Neural crest cell (in vitro differentiated cells): ENCODE data around the gene SND1. TPM values are rescaled to one million over a fixed set of nuclear protein-coding genes. Genes with fewer than 3 reads are reported as not detected.

Source experiments
- DNase-seq: peaks from one replicate; pipeline ENCODE4 v3.0.0; 2021; ENCODE audit warnings: low read depth, mixed read lengths, low spot score
- H3K27ac Mint-ChIP-seq: one replicate; pipeline ENCODE4 v1.8.0; 2021; ENCODE audit warnings: mild to moderate bottlenecking, mixed read lengths; ENCODE audit not compliant: unreplicated experiment
- H3K27me3 Mint-ChIP-seq: 2 replicates; pipeline ENCODE4 v1.8.0; 2021; ENCODE audit warnings: low read depth, mild to moderate bottlenecking, mixed read lengths
- H3K36me3 Mint-ChIP-seq: 2 replicates; pipeline ENCODE4 v1.8.0; 2021; ENCODE audit warnings: low read depth, mild to moderate bottlenecking, mixed read lengths
- H3K4me1 Mint-ChIP-seq: 2 replicates; pipeline ENCODE4 v1.8.0; 2021; ENCODE audit warnings: mixed read lengths
- H3K4me3 Mint-ChIP-seq: one replicate; pipeline ENCODE4 v1.8.0; 2021; ENCODE audit warnings: mild to moderate bottlenecking, mixed read lengths
- H3K9me3 Mint-ChIP-seq: 2 replicates; pipeline ENCODE4 v1.8.0; 2021; ENCODE audit warnings: mixed read lengths
- CTCF ChIP-seq: fragments of 200-600 bp; sonication (generic); conservative IDR thresholded peaks from 2 replicates; pipeline ENCODE4 v1.5.0; 2021; ENCODE audit warnings: antibody characterized with exemption, mild to moderate bottlenecking
- total RNA-seq: library from RNA; stranded (reverse); gene quantifications from 2 replicates; pipeline ENCODE4 v1.2.1, GENCODE V29; 2021

The SND1 gene
- total RNA-seq, 1 donor from 2014 or later, result 184 TPM

GRCh38 chr7:128024151-128024550 lies 372.2 kb downstream of the SND1 start:
- no peaks in the 10 kb centered on the region for H3K9me3 Mint-ChIP-seq
- H3K36me3 Mint-ChIP-seq, result peaks cover 19% of the 10 kb centered on the region
- H3K4me1 Mint-ChIP-seq, result peaks cover 73% of the 10 kb centered on the region
- peak overlapping the region; percentile 32 for H3K4me3 Mint-ChIP-seq
- H3K27me3 Mint-ChIP-seq, result no peaks in the 10 kb centered on the region
- DNase-seq, result no peak
- no peak overlapping the region for H3K27ac Mint-ChIP-seq
- TF ChIP-seq CTCF, result no peak

- no peak for TF ChIP-seq CTCF
- H3K27me3 Mint-ChIP-seq, result no peaks in the 10 kb centered on the region
- peaks cover 22% of the 10 kb centered on the region for H3K36me3 Mint-ChIP-seq
- no peak for DNase-seq
- H3K9me3 Mint-ChIP-seq, result no peaks in the 10 kb centered on the region
- peaks cover 73% of the 10 kb centered on the region for H3K4me1 Mint-ChIP-seq
- peak overlapping the region; percentile 21 for H3K4me3 Mint-ChIP-seq
- no peak overlapping the region for H3K27ac Mint-ChIP-seq
Observed at GRCh38 chr7:128025380-128025779, 373.4 kb downstream of the SND1 start.

GRCh38 chr7:128025819-128026218 lies 373.8 kb downstream of the SND1 start:
- H3K9me3 Mint-ChIP-seq, result no peaks in the 10 kb centered on the region
- peaks cover 19% of the 10 kb centered on the region for H3K36me3 Mint-ChIP-seq
- DNase-seq, result no peak
- no peak for TF ChIP-seq CTCF
- H3K4me1 Mint-ChIP-seq, result peaks cover 74% of the 10 kb centered on the region
- no peak overlapping the region for H3K27ac Mint-ChIP-seq
- no peaks in the 10 kb centered on the region for H3K27me3 Mint-ChIP-seq
- peak overlapping the region; percentile 36 for H3K4me3 Mint-ChIP-seq

- no peak overlapping the region for H3K27ac Mint-ChIP-seq
- H3K4me3 Mint-ChIP-seq, result peak overlapping the region; percentile 36
- H3K9me3 Mint-ChIP-seq, result no peaks in the 10 kb centered on the region
- DNase-seq, result no peak
- no peaks in the 10 kb centered on the region for H3K27me3 Mint-ChIP-seq
- H3K36me3 Mint-ChIP-seq, result peaks cover 14% of the 10 kb centered on the region
- peaks cover 67% of the 10 kb centered on the region for H3K4me1 Mint-ChIP-seq
- no peak for TF ChIP-seq CTCF
Observed at GRCh38 chr7:128026551-128026950, 374.6 kb downstream of the SND1 start.

GRCh38 chr7:128027485-128027980 lies 375.5 kb downstream of the SND1 start:
- no peak for DNase-seq
- peak overlapping the region; percentile 94 for H3K4me3 Mint-ChIP-seq
- peak overlapping the region; percentile 58 for H3K27ac Mint-ChIP-seq
- H3K9me3 Mint-ChIP-seq, result no peaks in the 10 kb centered on the region
- H3K27me3 Mint-ChIP-seq, result no peaks in the 10 kb centered on the region
- peaks cover 12% of the 10 kb centered on the region for H3K36me3 Mint-ChIP-seq
- H3K4me1 Mint-ChIP-seq, result peaks cover 62% of the 10 kb centered on the region
- TF ChIP-seq CTCF, result no peak
